Spleen (tissue), 7 donors: ENCODE measurements around the gene CFAP221.

Experiments used
- POLR2A ChIP-seq, 3 donors: fragments of 450-650 bp; IDR thresholded peaks; one replicate each; pipeline ENCODE4 v1.5.1; 2017; ENCODE audit warnings: antibody characterized with exemption in 3 of 3, mild to moderate bottlenecking in 1 of 3
- POLR2AphosphoS5 ChIP-seq, 3 donors: sonication (generic); formaldehyde crosslinking; IDR thresholded peaks; one replicate each; pipeline ENCODE4 v1.5.1; 2017; ENCODE audit warnings: antibody characterized with exemption in 3 of 3
- TF ChIP-seq, protein P1 (sequence below), 11 experiments: fragments of 200-600 bp in 7 of 11; fragments of 450-650 bp in 4 of 11; sonication (generic) in 4 of 11; IDR thresholded peaks in 8 of 11; conservative IDR thresholded peaks in 3 of 11; 1 replicate in 7 of 11; 2 replicates in 4 of 11; pipeline versions ENCODE4 v1.4.0 to v1.8.0; 2016 to 2021; ENCODE audit warnings: antibody characterized with exemption in 11 of 11, inconsistent platforms in 4 of 11, mild to moderate bottlenecking in 1 of 11
- donor health status: DM: no; HTN: no; CAD: no; lungs with moderate emphysema.
- donor health status: DM: no; HTN: no; CAD: no.
- donor health status: DM: no; HTN: no; CAD: no.

GRCh38 chr2:119683074-119683712, 138.9 kb downstream of the CFAP221 start:
- TF ChIP-seq, protein P1, sequence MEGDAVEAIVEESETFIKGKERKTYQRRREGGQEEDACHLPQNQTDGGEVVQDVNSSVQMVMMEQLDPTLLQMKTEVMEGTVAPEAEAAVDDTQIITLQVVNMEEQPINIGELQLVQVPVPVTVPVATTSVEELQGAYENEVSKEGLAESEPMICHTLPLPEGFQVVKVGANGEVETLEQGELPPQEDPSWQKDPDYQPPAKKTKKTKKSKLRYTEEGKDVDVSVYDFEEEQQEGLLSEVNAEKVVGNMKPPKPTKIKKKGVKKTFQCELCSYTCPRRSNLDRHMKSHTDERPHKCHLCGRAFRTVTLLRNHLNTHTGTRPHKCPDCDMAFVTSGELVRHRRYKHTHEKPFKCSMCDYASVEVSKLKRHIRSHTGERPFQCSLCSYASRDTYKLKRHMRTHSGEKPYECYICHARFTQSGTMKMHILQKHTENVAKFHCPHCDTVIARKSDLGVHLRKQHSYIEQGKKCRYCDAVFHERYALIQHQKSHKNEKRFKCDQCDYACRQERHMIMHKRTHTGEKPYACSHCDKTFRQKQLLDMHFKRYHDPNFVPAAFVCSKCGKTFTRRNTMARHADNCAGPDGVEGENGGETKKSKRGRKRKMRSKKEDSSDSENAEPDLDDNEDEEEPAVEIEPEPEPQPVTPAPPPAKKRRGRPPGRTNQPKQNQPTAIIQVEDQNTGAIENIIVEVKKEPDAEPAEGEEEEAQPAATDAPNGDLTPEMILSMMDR (IDR thresholded peaks at IDR 0.05 in 8 of 11, conservative IDR thresholded peaks at IDR 0.05 in 3 of 11), result no peak
- no peak for TF ChIP-seq POLR2A (IDR thresholded peaks at IDR 0.05)
- no peak for TF ChIP-seq POLR2AphosphoS5 (IDR thresholded peaks at IDR 0.05)
